Upper lobe of right lung (tissue), 1 donor: ENCODE results near the gene R3HDM2. TPM values are rescaled to one million over a fixed set of nuclear protein-coding genes. Genes with fewer than 3 reads are reported as not detected.

Experiments
- ATAC-seq: fragments of 200-7000 bp; cut with Tn5 transposase; one replicate; pipeline ENCODE4 v1.9.1; 2020; ENCODE audit warnings: mild to moderate bottlenecking, moderate library complexity
- DNase-seq: peaks from one replicate; pipeline ENCODE4 v3.0.0-alpha.2; 2020
- H3K27ac ChIP-seq: fragments of 200-600 bp; one replicate; pipeline ENCODE4 v1.8.0; 2022
- H3K27me3 ChIP-seq: fragments of 200-600 bp; one replicate; pipeline ENCODE4 v1.8.0; 2022; ENCODE audit warnings: mild to moderate bottlenecking
- H3K36me3 ChIP-seq: fragments of 200-600 bp; one replicate; pipeline ENCODE4 v1.8.0; 2022
- H3K4me1 ChIP-seq: fragments of 200-600 bp; one replicate; pipeline ENCODE4 v1.8.0; 2022
- H3K4me3 ChIP-seq: fragments of 200-600 bp; one replicate; pipeline ENCODE4 v1.8.0; 2022; ENCODE audit warnings: mild to moderate bottlenecking
- H3K9me3 ChIP-seq: fragments of 200-600 bp; one replicate; pipeline ENCODE4 v1.8.0; 2022
- intact Hi-C: fragments of 100-400 bp; cut with DNase I; formaldehyde crosslinking; loops from one replicate; pipeline ENCODE4 v1.11.0; 2022
- total RNA-seq: library from RNA; stranded (reverse); fragmentation: NEBNext Ultra II Directional; extraction: Animal tissue kit (Norgen Biotek cat#: 25700); gene quantifications from one replicate; pipeline ENCODE4 v1.2.1, GENCODE V29; 2021
- TF ChIP-seq, protein P1 (sequence below): fragments of 200-600 bp; IDR thresholded peaks from one replicate; pipeline ENCODE4 v1.8.0; 2022; ENCODE audit warnings: antibody characterized with exemption
- donor health status: DM: no; HTN: yes; CAD: no; lungs with severe emphysema.

R3HDM2 gene
- total RNA-seq, 1 donor from 2014 or later = 81.0 TPM

DNA sequence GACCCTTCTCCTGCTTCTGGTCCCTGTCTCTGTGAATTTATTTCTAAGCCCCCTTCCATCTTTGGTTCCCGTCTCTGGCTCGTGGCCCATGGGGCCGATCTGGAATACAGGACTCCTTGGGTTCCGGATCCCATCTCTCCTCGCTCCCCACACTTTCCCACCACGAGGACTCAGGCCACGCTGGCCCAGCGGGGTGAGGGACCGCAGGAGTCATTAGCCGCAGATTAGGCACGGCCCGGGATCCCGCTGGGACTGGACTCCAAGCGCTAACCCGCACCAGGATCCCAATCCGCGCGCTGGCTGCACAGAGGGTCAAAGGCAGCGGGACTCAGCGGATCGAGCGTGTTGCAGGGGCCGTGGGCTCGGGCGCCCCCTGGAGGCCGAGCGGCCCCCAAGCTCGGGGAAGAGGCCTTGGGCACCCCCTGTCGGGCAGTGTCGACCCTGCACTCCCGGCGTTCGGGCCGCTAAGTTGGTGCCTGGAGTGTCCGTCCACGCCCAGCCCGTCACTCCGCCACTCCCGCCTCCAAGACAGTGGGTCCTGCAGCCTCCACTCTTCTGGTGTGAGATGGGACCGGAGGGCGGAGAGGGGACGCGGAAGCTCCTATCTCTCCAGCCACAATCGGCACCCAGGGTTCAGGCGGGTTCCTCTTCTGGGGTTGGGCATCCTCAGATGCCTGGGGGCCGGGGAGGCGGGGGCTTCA, 191.8 kb downstream of the R3HDM2 start:
- TF ChIP-seq, protein P1, sequence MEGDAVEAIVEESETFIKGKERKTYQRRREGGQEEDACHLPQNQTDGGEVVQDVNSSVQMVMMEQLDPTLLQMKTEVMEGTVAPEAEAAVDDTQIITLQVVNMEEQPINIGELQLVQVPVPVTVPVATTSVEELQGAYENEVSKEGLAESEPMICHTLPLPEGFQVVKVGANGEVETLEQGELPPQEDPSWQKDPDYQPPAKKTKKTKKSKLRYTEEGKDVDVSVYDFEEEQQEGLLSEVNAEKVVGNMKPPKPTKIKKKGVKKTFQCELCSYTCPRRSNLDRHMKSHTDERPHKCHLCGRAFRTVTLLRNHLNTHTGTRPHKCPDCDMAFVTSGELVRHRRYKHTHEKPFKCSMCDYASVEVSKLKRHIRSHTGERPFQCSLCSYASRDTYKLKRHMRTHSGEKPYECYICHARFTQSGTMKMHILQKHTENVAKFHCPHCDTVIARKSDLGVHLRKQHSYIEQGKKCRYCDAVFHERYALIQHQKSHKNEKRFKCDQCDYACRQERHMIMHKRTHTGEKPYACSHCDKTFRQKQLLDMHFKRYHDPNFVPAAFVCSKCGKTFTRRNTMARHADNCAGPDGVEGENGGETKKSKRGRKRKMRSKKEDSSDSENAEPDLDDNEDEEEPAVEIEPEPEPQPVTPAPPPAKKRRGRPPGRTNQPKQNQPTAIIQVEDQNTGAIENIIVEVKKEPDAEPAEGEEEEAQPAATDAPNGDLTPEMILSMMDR = peak; percentile 100
- Histone ChIP-seq H3K36me3 (peaks cover 7% of the 10 kb centered on the region), H3K27ac (no peak overlapping the region), H3K4me3 (peak overlapping the region; percentile 44), H3K27me3 (peaks cover 73% of the 10 kb centered on the region), H3K9me3 (no peaks in the 10 kb centered on the region), H3K4me1 (peaks cover 56% of the 10 kb centered on the region)
- intact Hi-C loops = no loop called here
- DNase-seq (peak; percentile 93), ATAC-seq (peak; percentile 94)

DNA sequence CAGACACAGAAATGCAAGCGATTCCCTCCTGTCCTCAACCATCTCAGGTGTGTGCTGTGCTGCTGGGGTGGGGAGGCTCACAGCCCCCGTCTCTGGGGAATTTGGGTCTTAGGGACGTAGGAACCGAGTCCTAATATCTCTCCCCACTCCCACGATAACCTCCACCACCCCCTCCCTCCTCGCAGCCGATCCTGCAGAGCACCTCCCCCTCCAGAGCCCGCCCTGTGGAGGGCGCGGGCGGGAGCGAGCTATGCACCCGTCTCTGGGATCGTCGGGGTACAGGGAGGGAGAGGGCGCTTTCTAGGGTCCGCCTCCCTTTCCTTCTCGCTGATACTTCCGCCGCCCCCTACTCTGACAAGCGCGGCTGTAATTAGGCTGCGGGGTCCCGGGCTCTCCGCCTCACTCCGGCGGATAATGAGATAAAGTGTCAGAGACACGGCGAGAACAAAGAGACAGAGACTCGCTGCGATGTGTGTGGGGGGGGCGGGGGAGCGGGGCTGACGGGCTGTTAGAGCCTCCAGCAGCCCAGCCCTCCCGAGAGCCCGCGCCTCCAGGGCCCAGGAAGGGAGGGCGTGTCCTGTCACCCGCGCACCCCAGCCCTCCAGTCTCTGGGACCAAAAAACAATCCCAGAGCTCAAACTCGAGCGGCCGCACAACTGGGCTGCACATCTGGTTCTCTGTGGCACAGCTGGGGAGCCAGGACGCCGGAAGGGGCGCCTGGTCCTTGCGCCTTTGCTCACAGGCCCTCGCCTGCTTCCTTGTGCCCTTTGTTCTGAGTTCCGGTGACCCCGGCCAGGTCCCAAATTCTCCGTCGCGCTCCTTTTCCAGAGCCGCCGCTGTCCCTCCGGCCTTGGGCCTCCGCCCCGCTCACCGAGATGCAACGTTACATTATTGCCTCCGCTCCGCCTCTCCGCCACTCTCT, 192.7 kb downstream of the R3HDM2 start:
- DNase-seq (peak; percentile 64), ATAC-seq (no peak)
- H3K36me3 ChIP-seq = peaks cover 15% of the 10 kb centered on the region
- no peak overlapping the region for H3K27ac ChIP-seq
- H3K4me1 ChIP-seq = peaks cover 49% of the 10 kb centered on the region
- TF ChIP-seq, protein P1 = no peak
- intact Hi-C loops = no loop called here
- no peaks in the 10 kb centered on the region for H3K9me3 ChIP-seq
- peak overlapping the region; percentile 44 for H3K4me3 ChIP-seq
- peaks cover 66% of the 10 kb centered on the region for H3K27me3 ChIP-seq

DNA sequence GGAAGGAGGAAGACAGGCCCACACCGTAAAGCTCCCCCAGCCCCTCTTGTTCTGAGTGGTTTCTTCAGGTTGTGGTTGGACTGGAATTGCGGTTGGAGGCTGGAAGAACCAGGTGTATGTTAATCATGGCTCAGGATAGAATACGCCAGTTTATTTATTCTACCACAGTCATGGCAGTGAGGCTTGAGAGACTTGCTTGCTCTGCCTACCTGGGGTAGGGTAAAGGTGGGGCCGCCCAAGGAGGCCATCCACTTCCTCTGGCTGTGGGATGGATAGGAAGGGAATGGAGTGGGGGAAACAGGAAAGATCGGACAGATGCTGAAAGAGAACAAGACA, 193.3 kb downstream of the R3HDM2 start:
- intact Hi-C loops = no loop called here
- H3K4me1 ChIP-seq = peaks cover 43% of the 10 kb centered on the region
- ATAC-seq = no peak
- H3K9me3 ChIP-seq = no peaks in the 10 kb centered on the region
- peak; percentile 23 for DNase-seq
- H3K27ac ChIP-seq = no peak overlapping the region
- TF ChIP-seq, protein P1 = no peak
- H3K4me3 ChIP-seq = no peak overlapping the region
- H3K27me3 ChIP-seq = peaks cover 60% of the 10 kb centered on the region
- H3K36me3 ChIP-seq = peaks cover 22% of the 10 kb centered on the region

DNA sequence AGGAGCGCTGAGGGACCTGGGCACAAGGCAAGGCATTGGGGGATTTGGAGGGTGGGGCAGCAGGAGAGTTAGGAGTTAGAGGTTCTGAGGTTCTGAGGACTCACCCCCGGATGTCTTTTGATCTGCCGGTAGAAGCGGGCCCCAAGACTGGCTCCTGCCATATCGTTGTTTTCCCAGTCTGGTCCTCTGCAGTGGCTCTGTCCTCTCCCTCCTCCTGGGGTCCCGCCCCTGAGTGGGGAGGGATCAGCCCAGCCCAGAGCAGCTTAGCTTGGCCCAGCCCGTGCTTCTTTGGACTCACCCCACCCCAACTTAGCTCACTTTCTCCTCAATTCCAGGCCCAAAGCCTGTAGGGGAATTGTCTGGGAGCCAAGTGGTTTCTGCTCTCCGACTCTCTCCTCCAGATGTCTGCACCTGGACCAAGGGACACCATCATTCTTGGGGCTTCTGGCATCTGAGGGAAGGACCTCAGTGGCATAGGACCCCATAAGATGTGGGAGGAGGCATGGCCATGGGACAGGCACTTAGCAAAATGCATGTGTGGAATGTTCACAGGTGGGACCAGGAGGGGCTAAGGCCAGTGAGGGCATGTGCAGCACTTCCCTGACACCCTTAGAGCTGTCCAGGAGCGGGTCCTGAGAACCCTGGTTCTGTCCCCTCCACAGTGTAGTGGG, 193.8 kb downstream of the R3HDM2 start:
- intact Hi-C loops = no loop called here
- peaks cover 27% of the 10 kb centered on the region for H3K36me3 ChIP-seq
- no peak for ATAC-seq
- no peak overlapping the region for H3K4me3 ChIP-seq
- peaks cover 55% of the 10 kb centered on the region for H3K27me3 ChIP-seq
- H3K9me3 ChIP-seq = no peaks in the 10 kb centered on the region
- H3K27ac ChIP-seq = peak overlapping the region; percentile 6
- TF ChIP-seq, protein P1 = no peak
- peaks cover 42% of the 10 kb centered on the region for H3K4me1 ChIP-seq
- no peak for DNase-seq

DNA sequence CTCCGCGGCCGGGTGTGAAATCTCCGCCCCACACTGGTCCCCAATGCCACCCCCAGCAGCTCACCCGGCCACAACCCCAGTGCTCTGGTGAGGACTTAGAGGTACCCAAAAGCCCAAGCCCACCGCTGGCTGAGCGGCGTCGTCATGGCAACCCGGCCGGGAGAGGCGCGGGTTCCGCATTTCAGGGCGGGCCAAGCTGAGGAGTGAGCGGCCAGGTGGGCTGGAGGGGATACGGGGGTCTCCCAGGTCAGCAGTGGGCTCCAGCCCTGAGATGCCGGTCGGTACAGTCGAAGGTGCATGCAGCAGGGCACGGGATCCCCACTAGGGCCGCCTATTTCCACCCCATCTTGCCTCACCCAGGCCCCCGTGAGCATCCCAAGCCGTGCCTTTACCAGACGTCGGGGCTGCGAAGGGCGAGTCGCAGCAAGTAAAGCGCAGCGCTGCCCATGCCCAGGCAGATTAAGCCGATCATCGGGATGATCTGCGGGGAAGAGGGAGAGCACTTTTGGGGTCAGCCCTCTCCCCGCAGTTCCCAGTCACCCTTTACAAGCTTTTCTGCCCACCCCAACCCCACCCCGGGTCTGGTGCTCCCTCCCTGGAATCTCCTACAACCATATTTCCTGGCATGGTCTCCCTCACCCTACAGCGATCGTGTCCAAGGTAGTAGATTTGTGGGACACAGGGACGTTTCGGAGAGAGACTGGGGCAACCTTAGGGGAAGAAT, 194.5 kb downstream of the R3HDM2 start:
- peaks cover 48% of the 10 kb centered on the region for H3K27me3 ChIP-seq
- H3K27ac ChIP-seq = peak overlapping the region; percentile 6
- peaks cover 34% of the 10 kb centered on the region for H3K36me3 ChIP-seq
- ATAC-seq = no peak
- no peak for DNase-seq
- TF ChIP-seq, protein P1 = no peak
- no peaks in the 10 kb centered on the region for H3K9me3 ChIP-seq
- intact Hi-C loops = no loop called here
- H3K4me1 ChIP-seq = peaks cover 37% of the 10 kb centered on the region
- H3K4me3 ChIP-seq = peak overlapping the region; percentile 19
